GM12878 (cell line): ENCODE measurements around the gene YY2. TPM values are rescaled to one million over a fixed set of nuclear protein-coding genes. Genes with fewer than 3 reads are reported as not detected.

ENCODE experiments used
- ATAC-seq: fragments of 200-7000 bp; cut with Tn5 transposase; 3 replicates; pipeline ENCODE4 v1.9.1; 2020; ENCODE audit warnings: mild to moderate bottlenecking, moderate library complexity
- BruUV-seq: library from RNA; stranded (reverse); fragments of 400-500 nt; replicated peaks from 2 replicates; lab custom pipeline; 2021; lab: Mats Ljungman, UMichigan
- CTCF ChIA-PET: fragments of 300-600 bp; sonication (Branson Sonifier 250); formaldehyde crosslinking; extraction: SDS; loops from one replicate; lab custom pipeline; 2021; ENCODE audit warnings: inconsistent platforms; lab: Yijun Ruan, JAX
- POLR2A ChIA-PET: fragments of 350-600 bp; formaldehyde crosslinking; extraction: SDS; loops from one replicate; lab custom pipeline; 2021; ENCODE audit warnings: inconsistent platforms; lab: Charles Lee
- RAD21 ChIA-PET: fragments of 300-600 bp; sonication (Branson Sonifier 250); formaldehyde crosslinking; loops from one replicate; lab custom pipeline; 2023; ENCODE audit warnings: antibody characterized with exemption; ENCODE audit not compliant: unreplicated experiment; lab: Charles Lee
- SMC1A ChIA-PET: fragments of 300-600 bp; sonication (Branson Sonifier 250); formaldehyde crosslinking; loops from one replicate; lab custom pipeline; 2023; ENCODE audit not compliant: unreplicated experiment, uncharacterized antibody; lab: Charles Lee
- DNase-seq: peaks from one replicate; pipeline ENCODE4 v3.0.0-alpha.2; 2011; ENCODE audit warnings: low read depth, low spot score
- FAIRE-seq: peaks from 3 replicates; lab custom pipeline; 2011; peaks lifted over from hg19 to GRCh38; lab: Jason Lieb, UNC
- H2AFZ ChIP-seq: 2 replicates; pipeline ENCODE4 v1.6.0; 2011; ENCODE audit warnings: low read depth, low read length, control low read depth; ENCODE audit not compliant: control insufficient read depth
- H3K27ac ChIP-seq: 2 replicates; pipeline ENCODE4 v1.5.1; 2011; ENCODE audit warnings: control low read depth; ENCODE audit not compliant: control insufficient read depth, insufficient read depth
- H3K27me3 ChIP-seq, 2 experiments: replicated peaks in 1 of 2; 2 replicates each; pipeline versions ENCODE4 v1.6.0 to v1.6.1; 2011; ENCODE audit warnings: low read length in 1 of 2; ENCODE audit not compliant: control insufficient read depth in 2 of 2, insufficient read depth in 2 of 2
- H3K36me3 ChIP-seq, 2 experiments: 2 replicates each; pipeline ENCODE4 v1.5.1; 2011; ENCODE audit warnings: low read length in 1 of 2; ENCODE audit not compliant: control insufficient read depth in 2 of 2, insufficient read depth in 2 of 2
- H3K4me1 ChIP-seq: 2 replicates; pipeline ENCODE4 v1.6.1; 2011; ENCODE audit warnings: mild to moderate bottlenecking, low read length, moderate library complexity, mixed read lengths; ENCODE audit not compliant: control insufficient read depth, insufficient read depth
- H3K4me2 ChIP-seq: 2 replicates; pipeline ENCODE4 v1.6.0; 2011; ENCODE audit warnings: control low read depth; ENCODE audit not compliant: control insufficient read depth, insufficient read depth
- H3K4me3 ChIP-seq: fragments of 200-600 bp; sonication (generic); 2 replicates; pipeline ENCODE4 v1.5.1; 2016
- H3K79me2 ChIP-seq: 2 replicates; pipeline ENCODE4 v1.6.0; 2011; ENCODE audit warnings: low read length; ENCODE audit not compliant: control insufficient read depth, insufficient read depth
- H3K9ac ChIP-seq: 2 replicates; pipeline ENCODE4 v1.8.0; 2011; ENCODE audit warnings: low read length, control low read depth, mixed read lengths; ENCODE audit not compliant: control insufficient read depth, insufficient read depth
- H3K9me3 ChIP-seq: replicated peaks from 3 replicates; pipeline ENCODE4 v1.5.1; 2011; ENCODE audit warnings: mild to moderate bottlenecking, low read length; ENCODE audit not compliant: control insufficient read depth, insufficient read depth
- H4K20me1 ChIP-seq: 2 replicates; pipeline ENCODE4 v1.6.0; 2011; ENCODE audit not compliant: control insufficient read depth, insufficient read depth
- BCL3 ChIP-seq: IDR thresholded peaks from 2 replicates; pipeline ENCODE4 v1.6.1; 2011; ENCODE audit warnings: borderline replicate concordance, low read depth, mild to moderate bottlenecking, moderate library complexity, low read length; ENCODE audit not compliant: insufficient read depth, poor library complexity, severe bottlenecking
- BCLAF1 ChIP-seq: fragments of 450-650 bp; IDR thresholded peaks from 2 replicates; pipeline ENCODE4 v1.6.1; 2017; ENCODE audit warnings: antibody characterized with exemption, mild to moderate bottlenecking, moderate library complexity
- HDAC6 ChIP-seq: fragments of 200-600 bp; sonication (generic); IDR thresholded peaks from one replicate; pipeline ENCODE4 v1.8.0; 2017; ENCODE audit warnings: antibody characterized with exemption; ENCODE audit not compliant: unreplicated experiment
- NR2C1 ChIP-seq: fragments of 450-650 bp; IDR thresholded peaks from 2 replicates; pipeline ENCODE4 v1.6.1; 2017; ENCODE audit warnings: antibody characterized with exemption, mild to moderate bottlenecking, moderate library complexity
- SMAD5 ChIP-seq: IDR thresholded peaks from 2 replicates; pipeline ENCODE4 v1.6.1; 2016; ENCODE audit warnings: antibody characterized with exemption, low read depth
- SMARCA5 ChIP-seq: fragments of 450-650 bp; IDR thresholded peaks from 2 replicates; pipeline ENCODE4 v1.6.1; 2017; ENCODE audit warnings: mild to moderate bottlenecking
- SREBF1 ChIP-seq: IDR thresholded peaks from 2 replicates; pipeline ENCODE4 v1.6.1; 2012; ENCODE audit warnings: mild to moderate bottlenecking, low read length
- ZNF207 ChIP-seq: fragments of 450-650 bp; IDR thresholded peaks from 2 replicates; pipeline ENCODE4 v1.6.1; 2014; ENCODE audit warnings: antibody characterized with exemption, mild to moderate bottlenecking, borderline replicate concordance
- ZNF592 ChIP-seq: fragments of 450-650 bp; IDR thresholded peaks from 2 replicates; pipeline ENCODE4 v1.6.1; 2017; ENCODE audit warnings: mild to moderate bottlenecking, moderate library complexity
- WGBS: methylation state at CpG from one replicate; pipeline ENCODE4 v1.1.6; 2016; ENCODE audit warnings: low lambda C conversion rate; ENCODE audit not compliant: insufficient replicate concordance, insufficient coverage; ENCODE audit errors: missing lambda C conversion rate; 5-methylcytosine and 5-hydroxymethylcytosine counted together
- in situ Hi-C: fragments of 300-500 bp; cut with MboI; formaldehyde crosslinking; loops from 9 replicates; pipeline ENCODE4 v1.14.3; 2018; ENCODE audit warnings: mixed read lengths
- intact Hi-C: fragments of 100-400 bp; cut with micrococcal nuclease; formaldehyde crosslinking; loops from one replicate; pipeline ENCODE4 v1.14.2; 2022; ENCODE audit not compliant: unreplicated experiment
- polyA plus RNA-seq, 11 experiments: library from polyadenylated mRNA; depleted of rRNA in 4 of 11; unstranded in 6 of 11; stranded (reverse) in 5 of 11; fragments of >200 nt; fragmentation: Nextera tagmentation in 4 of 11; fragmentation: Illumina TruSeq in 1 of 11; extraction: Ambion mirVana in 4 of 11; extraction: Trizol in 1 of 11; gene quantifications; 1 replicate in 1 of 11; 2 replicates in 10 of 11; pipeline versions ENCODE4 v1.2.1 to v1.2.3, GENCODE V29; 2011 to 2016; ENCODE audit warnings: inconsistent platforms in 2 of 11, missing spikeins in 2 of 11, low read depth in 1 of 11
- total RNA-seq, 4 experiments: library from RNA; depleted of rRNA in 3 of 4; stranded (reverse); fragments of >200 nt in 3 of 4; fragmentation: Illumina TruSeq in 1 of 4; extraction: Trizol in 1 of 4; gene quantifications; 2 replicates each; pipeline versions ENCODE4 v1.2.1 to v1.2.3, GENCODE V29; 2013 to 2021

YY2 gene
- total and polyA plus RNA-seq, 10 of the 15 experiments (the other 5 are each of a cell fraction or from before 2014, with no cell fraction given), result 0.31 to 1.2 (median 0.74) TPM

- TF ChIP-seq BCL3, result no peak
- TF ChIP-seq NR2C1, result no peak
These were observed 24.3 kb upstream of the YY2 start (continued) for GRCh38 chrX:21831496-21831895.

GRCh38 chrX:21837056-21837455 lies 18.7 kb upstream of the YY2 start:
- FAIRE-seq (no peak), ATAC-seq (no peak), DNase-seq (no peak)
- Histone ChIP-seq H3K9ac (no peak overlapping the region), H3K27me3 (no peaks in the 10 kb centered on the region), H2AFZ (no peak overlapping the region), H3K9me3 (no peaks in the 10 kb centered on the region), H3K4me1 (no peaks in the 10 kb centered on the region), H4K20me1 (no peaks in the 10 kb centered on the region), H3K27ac (no peak overlapping the region), H3K4me3 (no peak overlapping the region), H3K79me2 (peaks cover 12% of the 10 kb centered on the region), H3K36me3 (no peaks in the 10 kb centered on the region), H3K4me2 (no peak overlapping the region)
- no TSS peak for BruUV-seq
- ChIA-PET POLR2A (no interaction called here), CTCF (no interaction called here), RAD21 (no interaction called here), SMC1A (no interaction called here)
- WGBS, result 44% methylated on average over 2 of the region's 2 CpGs
- in situ Hi-C loops (no loop called here), intact Hi-C loops (no loop called here)
- TF ChIP-seq SMAD5 (no peak), ZNF592 (no peak), ZNF207 (no peak), BCLAF1 (no peak), SMARCA5 (no peak), HDAC6 (no peak), SREBF1 (no peak)
